ENCODE measurements around the gene PTS. TPM values are rescaled to one million over a fixed set of nuclear protein-coding genes. Genes with fewer than 3 reads are reported as not detected.
"Not testable (repeated sequence)": the region's sequence is repeated elsewhere in the genome, so short reads cannot be mapped to it uniquely, and the experiment has no call there.

Gene PTS
- 11.4 TPM for polyA plus RNA-seq

DNA sequence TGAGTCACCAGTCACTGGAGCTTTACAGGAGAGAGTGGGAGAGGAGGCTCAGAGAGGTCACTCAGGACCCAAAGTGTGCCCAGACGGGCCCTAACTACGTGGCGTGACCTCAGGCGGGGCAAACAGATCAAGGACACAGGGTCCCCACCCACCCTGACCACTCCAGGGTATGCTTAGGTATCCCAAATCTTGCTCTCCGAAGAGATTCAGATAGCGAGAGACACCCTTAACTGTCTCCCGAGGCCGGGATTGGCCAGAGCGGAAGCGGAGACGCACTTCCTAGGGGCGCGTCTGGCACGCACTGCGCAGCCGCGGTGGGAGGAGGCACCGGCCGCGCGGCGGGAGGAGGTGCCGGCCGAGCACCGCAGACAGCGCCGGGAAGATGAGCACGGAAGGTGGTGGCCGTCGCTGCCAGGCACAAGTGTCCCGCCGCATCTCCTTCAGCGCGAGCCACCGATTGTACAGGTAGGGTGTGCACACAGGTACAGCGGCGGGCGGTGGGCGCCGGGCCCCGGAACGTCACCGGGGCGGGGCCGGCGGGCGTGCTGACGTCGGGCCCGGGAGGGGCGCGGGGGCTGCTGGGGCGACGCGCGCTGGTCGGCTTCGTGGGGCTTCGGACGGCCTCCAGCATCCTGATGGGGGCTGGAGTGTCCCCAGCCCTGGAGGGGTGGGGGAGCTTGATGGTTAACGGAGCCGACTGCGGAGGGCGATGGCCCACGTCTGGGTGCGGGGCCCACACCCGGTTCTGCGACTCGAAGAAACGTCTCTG lies at the start of gene PTS:
Gene PTS (plus strand): TSS at position 367 of the 769 bp plus-strand sequence. CDS start 16 bp downstream, at position 383.
- peaks cover 12 to 16% (median 13%) of the 10 kb centered on the region in 3 donors for H3K4me1 Mint-ChIP-seq
- no peaks in the 10 kb centered on the region for H3K27me3 Mint-ChIP-seq
- H3K4me3 Mint-ChIP-seq, result peak within 1 kb of the TSS; percentile 93 to 99 (median 96)

DNA sequence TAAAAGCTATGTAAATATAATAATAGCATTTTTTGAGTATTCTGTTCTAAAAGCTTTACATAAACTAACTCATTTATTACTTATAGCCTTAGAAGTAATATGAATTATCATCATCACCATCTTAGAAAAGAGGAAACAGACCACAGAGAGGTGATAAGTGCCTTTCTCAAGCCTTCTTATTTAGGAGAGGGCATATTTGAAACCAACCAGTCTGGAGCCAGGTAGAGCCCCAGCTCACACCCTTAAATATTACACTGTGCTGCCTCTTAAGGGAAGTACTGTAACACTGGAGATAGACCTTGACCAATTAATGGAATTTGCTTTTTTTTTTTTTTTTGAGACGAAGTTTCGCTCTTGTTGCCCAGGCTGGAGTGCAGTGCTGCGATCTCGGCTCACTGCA lies 48.6 kb upstream of the PTS start:
- no peak overlapping the region for H3K27ac Mint-ChIP-seq
- H3K4me1 Mint-ChIP-seq, result peaks cover 21 to 25% (median 24%) of the 10 kb centered on the region in 3 donors
- no peak overlapping the region for H3K4me3 Mint-ChIP-seq
- H3K27me3 Mint-ChIP-seq, result peaks cover 6% of the 10 kb centered on the region
- no peaks in the 10 kb centered on the region for H3K9me3 Mint-ChIP-seq
- peaks cover 2% of the 10 kb centered on the region for H3K36me3 Mint-ChIP-seq

More for the DNA sequence above, at the start of gene PTS:
- H3K36me3 Mint-ChIP-seq, result peaks cover 4% of the 10 kb centered on the region
- H3K27ac Mint-ChIP-seq, result peak within 1 kb of the TSS; percentile 98 to 99 (median 99)
- no peaks in the 10 kb centered on the region for H3K9me3 Mint-ChIP-seq

DNA sequence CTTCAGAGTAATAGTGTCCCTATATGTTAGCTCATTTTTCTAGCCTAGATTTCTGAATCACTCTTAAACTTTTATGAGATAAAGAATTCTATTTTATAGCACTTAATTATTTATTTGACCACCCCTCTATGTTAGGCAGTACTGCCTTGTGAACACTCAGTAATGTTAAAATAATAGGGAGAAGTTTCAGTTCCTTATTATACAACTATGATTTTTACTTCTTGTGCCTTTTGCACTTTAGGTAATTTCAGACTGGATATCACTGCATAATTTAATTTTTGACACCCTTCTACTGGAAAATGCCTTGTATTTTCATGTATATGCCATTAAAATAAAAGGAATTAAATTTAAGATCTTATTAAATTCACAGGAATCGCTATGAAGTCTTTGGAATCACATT lies 47.8 kb upstream of the PTS start:
- Mint-ChIP-seq H3K36me3 (peaks cover 2% of the 10 kb centered on the region), H3K9me3 (no peaks in the 10 kb centered on the region), H3K27me3 (peaks cover 6% of the 10 kb centered on the region), H3K4me3 (peak overlapping the region in 1 of 4 donors; percentile 14), H3K4me1 (peaks cover 28 to 32% (median 30%) of the 10 kb centered on the region in 3 donors), H3K27ac (peak overlapping the region in 1 of 3 donors; percentile 6)

DNA sequence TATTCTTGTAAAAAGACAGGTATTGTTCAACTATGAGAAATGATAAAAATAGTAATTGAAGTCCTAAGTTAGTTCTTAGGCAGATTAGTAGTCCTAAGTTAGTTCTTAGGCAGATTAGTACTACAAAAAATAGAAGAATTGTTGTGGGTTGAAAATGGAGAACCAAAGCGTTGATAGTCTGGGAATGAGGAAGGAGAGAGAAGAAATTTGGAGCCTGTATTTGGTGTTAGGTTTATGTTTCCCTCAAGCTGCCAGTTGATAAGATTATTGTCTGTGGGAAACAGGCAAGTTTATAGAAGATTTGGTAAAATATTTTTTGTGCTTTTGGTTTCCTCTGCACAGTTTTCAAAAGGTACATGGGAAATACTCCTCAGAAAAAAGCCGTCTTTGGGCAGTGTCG lies 47.3 kb upstream of the PTS start:
- Mint-ChIP-seq H3K4me1 (peaks cover 28 to 32% (median 30%) of the 10 kb centered on the region in 3 donors), H3K9me3 (no peaks in the 10 kb centered on the region), H3K27ac (peak overlapping the region in 1 of 3 donors; percentile 6), H3K36me3 (peaks cover under 1% of the 10 kb centered on the region), H3K27me3 (peaks cover 6% of the 10 kb centered on the region), H3K4me3 (peak overlapping the region in 1 of 4 donors; percentile 14)

DNA sequence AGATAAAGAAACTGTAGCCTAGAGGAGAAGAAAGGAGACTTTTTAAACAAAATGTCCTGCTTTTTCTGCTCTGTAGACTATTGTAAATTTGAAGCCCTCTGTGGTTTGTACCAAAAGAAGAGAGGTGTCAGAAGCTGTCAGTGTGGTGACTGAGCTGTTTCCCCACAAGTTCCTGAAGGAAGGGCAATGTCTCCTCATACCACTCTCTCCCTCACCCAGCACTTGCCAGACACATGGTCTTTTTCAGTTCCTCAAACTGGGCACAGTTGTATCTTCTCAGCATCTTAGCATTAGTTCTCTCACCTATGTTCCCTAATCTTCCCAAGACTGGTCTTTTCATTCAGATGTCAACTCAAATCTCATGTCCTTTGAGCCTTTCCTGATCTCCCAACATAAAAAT lies 46.6 kb upstream of the PTS start:
- Mint-ChIP-seq H3K27me3 (peaks cover 6% of the 10 kb centered on the region), H3K4me3 (peak overlapping the region in 1 of 4 donors; percentile 53), H3K4me1 (peaks cover 28 to 30% (median 28%) of the 10 kb centered on the region in 3 donors), H3K27ac (no peak overlapping the region), H3K36me3 (no peaks in the 10 kb centered on the region), H3K9me3 (no peaks in the 10 kb centered on the region)

DNA sequence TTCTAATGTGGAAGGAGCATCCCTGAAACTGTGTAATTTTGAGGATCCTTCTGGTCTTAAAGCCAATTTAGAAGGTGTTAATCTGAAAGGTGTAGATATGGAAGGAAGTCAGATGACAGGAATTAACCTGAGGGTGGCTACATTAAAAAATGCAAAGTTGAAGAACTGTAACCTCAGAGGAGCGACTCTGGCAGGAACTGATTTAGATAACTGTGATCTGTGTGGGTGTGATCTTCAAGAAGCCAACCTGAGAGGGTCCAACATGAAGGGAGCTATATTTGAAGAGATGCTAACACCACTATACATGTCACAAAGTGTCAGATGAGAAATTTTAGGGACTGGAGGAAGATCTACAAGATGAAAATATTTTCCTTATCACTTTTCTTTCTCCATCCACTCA lies 43.4 kb upstream of the PTS start:
- Mint-ChIP-seq H3K27ac (no peak overlapping the region), H3K36me3 (peaks cover 1% of the 10 kb centered on the region), H3K27me3 (no peaks in the 10 kb centered on the region), H3K4me1 (peaks cover 19 to 22% (median 21%) of the 10 kb centered on the region in 3 donors), H3K4me3 (no peak overlapping the region), H3K9me3 (no peaks in the 10 kb centered on the region)

DNA sequence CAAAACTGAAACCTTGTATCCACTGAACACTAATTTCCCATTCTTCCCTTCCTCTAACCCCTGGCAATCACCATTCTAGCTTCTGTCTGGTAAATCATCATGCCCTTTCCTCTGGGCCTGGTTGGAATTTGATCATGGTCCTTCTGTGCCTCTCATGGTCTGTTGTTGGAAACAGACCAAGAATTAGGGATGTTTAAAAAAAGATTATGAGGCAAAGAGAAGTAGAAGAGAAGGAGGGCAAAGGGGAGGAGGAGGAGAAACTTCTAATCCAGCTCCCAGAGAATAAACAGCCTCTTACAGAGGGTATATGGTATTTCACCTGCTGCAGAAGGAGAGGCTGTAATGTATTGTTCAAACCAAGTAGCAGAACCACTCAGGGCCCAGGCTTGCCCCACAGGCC lies 40.3 kb upstream of the PTS start:
- Mint-ChIP-seq H3K27ac (no peak overlapping the region), H3K27me3 (no peaks in the 10 kb centered on the region), H3K9me3 (no peaks in the 10 kb centered on the region), H3K4me3 (no peak overlapping the region), H3K36me3 (peaks cover 1% of the 10 kb centered on the region), H3K4me1 (peaks cover 6 to 10% (median 9%) of the 10 kb centered on the region in 3 donors)

DNA sequence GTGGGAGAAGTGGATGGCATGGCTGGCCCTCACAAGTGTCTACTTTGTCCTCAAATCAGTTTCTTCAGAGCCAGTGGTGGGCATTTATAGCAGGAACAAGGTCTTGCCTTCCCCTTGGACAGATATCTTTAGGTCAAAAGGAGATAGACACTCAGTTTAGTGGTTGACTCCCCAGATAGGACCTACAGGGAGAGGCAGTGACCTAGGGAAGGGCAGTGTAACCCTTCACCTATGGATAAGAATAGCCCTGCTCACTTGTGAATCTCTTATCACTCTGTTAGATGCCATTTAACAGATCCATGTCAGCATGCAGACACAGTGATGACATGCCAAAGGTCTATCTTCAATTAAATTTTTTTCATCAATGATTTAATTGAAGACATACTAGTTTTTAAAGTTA lies 39.9 kb upstream of the PTS start:
- peaks cover 1% of the 10 kb centered on the region for H3K36me3 Mint-ChIP-seq
- H3K27ac Mint-ChIP-seq, result no peak overlapping the region
- H3K4me3 Mint-ChIP-seq, result no peak overlapping the region
- H3K4me1 Mint-ChIP-seq, result peaks cover 6 to 10% (median 9%) of the 10 kb centered on the region in 3 donors
- H3K27me3 Mint-ChIP-seq, result no peaks in the 10 kb centered on the region
- H3K9me3 Mint-ChIP-seq, result no peaks in the 10 kb centered on the region

DNA sequence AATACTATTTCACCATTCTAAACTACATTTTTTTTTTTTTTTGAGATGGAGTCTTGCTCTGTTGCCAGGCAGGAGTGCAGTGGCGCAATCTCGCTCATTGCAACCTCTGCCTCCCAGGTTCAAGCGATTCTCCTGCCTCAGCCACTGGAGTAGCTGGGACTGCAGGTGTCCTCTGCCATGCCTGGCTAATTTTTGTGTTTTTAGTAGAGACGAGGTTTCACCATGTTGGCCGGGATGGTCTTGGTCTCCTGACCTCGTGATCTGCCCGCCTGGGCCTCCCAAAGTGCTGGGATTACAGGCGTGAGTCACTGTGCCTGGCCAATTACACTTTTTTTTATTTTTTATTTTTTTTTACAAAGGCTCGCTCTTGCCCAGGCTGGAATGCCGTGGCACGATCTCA lies 31.1 kb upstream of the PTS start:
- not testable (repeated sequence) for H3K36me3 Mint-ChIP-seq, H3K27ac Mint-ChIP-seq, H3K4me3 Mint-ChIP-seq, H3K27me3 Mint-ChIP-seq, H3K4me1 Mint-ChIP-seq, H3K9me3 Mint-ChIP-seq

DNA sequence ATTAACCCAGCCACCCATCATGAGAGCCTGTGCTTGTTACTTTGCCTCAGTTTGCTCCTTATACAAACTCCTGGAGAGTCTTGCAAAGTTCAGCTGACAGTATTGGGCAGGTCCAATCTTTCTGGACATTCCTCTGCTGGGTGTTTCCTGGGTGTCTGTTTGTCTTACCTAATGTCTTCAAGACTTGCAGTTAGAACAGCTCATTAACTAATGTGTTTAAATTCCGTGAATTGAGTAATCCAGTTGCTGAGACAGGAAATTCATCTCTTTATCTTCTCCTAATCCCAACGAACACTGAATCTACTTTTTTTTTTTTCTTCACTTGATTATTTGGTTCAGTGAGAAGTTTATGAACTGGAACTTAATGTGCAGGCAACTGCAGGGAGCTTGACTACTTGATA lies 30.3 kb upstream of the PTS start:
- Mint-ChIP-seq H3K27me3 (peaks cover 6% of the 10 kb centered on the region), H3K9me3 (peaks cover 0 to 2% (median 0%) of the 10 kb centered on the region in 3 donors), H3K4me3 (no peak overlapping the region), H3K27ac (no peak overlapping the region), H3K36me3 (peaks cover 2% of the 10 kb centered on the region), H3K4me1 (peaks cover 2 to 4% (median 3%) of the 10 kb centered on the region in 3 donors)

DNA sequence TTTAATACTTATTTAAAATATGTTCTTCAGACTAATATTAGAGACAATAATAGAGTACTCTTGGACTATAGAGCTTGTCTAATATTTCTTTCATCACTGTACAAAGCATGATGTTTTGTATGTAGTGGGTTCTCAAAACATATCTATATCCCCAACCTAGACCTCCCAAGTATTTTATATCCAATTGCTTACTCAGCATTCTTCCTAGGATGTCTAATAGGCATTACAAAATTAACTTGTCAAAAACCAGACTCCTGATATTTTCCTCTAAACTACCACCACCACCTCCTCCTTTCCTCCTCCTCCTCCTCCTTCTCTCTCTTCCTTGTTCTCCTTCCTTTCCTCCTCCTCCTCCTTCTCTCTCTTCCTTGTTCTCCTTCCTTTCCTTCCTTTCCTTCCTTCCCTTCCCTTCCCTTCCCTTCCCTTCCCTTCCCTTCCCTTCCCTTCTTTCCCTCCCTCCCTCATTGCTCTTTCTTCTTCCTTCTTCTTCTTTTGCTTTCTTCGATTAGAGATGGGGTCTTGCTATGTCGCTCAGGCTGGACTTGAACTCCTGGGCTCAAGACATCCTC lies 29.6 kb upstream of the PTS start:
- no peak overlapping the region for H3K4me3 Mint-ChIP-seq
- peaks cover 6% of the 10 kb centered on the region for H3K27me3 Mint-ChIP-seq

DNA sequence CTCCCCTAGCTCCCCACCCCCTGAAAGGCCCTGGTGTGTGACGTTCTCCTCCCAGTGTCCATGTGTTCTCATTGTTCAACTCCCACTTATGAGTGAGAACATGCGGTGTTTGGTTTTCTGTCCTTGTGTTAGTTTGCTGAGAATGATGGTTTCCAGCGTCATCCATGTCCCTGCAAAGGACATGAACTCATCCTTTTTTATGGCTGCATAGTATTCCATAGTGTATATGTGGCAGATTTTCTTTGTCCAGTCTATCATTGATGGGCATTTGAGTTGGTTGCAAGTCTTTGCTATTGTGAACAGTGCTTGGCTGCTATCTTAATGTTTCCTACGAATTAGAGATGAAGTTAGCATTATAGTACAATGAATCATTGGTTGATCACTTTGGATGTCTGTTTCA lies 27.1 kb upstream of the PTS start:
- not testable (repeated sequence) for H3K36me3 Mint-ChIP-seq, H3K4me1 Mint-ChIP-seq, H3K9me3 Mint-ChIP-seq, H3K4me3 Mint-ChIP-seq, H3K27ac Mint-ChIP-seq, H3K27me3 Mint-ChIP-seq

More for the DNA sequence above, 29.6 kb upstream of the PTS start:
- Mint-ChIP-seq H3K4me1 (peaks cover 2 to 4% (median 3%) of the 10 kb centered on the region in 3 donors), H3K27ac (no peak overlapping the region), H3K36me3 (peaks cover 2% of the 10 kb centered on the region), H3K9me3 (peaks cover 0 to 2% (median 0%) of the 10 kb centered on the region in 3 donors)

DNA sequence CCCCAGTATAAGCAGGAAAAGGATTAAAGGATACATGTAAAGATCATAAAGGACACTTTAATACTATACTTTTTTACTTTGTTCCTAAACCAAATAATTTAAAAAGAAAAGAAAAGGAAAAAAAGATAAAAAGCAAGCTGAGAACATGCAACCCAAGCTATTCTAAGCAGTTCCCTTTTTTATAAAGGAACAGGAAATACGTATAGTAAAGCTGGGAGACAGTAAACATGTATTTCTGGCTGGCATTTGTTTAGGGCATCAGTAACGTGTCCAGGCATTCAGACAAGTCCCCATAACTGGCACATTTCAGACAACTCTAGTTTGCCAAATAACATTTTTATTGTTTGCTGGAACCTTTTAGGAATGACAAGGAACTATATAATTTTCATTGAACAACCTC lies 26.0 kb upstream of the PTS start:
- Mint-ChIP-seq H3K27me3 (peaks cover 8% of the 10 kb centered on the region), H3K36me3 (peaks cover 1% of the 10 kb centered on the region), H3K27ac (no peak overlapping the region), H3K4me3 (no peak overlapping the region), H3K9me3 (peaks cover 0 to 2% (median 0%) of the 10 kb centered on the region in 3 donors), H3K4me1 (peaks cover 2 to 4% (median 3%) of the 10 kb centered on the region in 3 donors)

DNA sequence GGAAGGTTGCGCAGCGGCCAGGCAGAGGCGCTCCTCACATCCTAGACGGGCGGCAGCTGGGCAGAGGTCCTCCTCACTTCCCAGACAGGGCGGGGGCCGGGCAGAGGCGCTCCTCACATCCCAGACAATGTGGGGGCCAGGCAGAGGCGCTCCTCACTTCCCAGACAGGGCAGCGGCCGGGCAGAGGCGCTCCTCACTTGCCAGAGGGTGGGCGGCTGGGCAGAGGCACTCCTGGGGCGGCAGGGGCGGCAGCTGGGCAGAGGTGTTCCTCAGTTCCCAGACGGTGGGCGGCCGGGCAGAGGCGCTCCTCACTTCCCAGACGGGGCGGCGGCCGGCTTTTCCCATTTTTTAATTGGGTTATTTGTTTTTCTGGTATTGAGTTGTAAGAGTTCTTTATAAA lies 20.2 kb upstream of the PTS start:
- no peak overlapping the region for H3K4me3 Mint-ChIP-seq
- peaks cover 0 to 1% (median 0%) of the 10 kb centered on the region in 3 donors for H3K9me3 Mint-ChIP-seq
- H3K4me1 Mint-ChIP-seq, result no peaks in the 10 kb centered on the region
- H3K36me3 Mint-ChIP-seq, result peaks cover 1% of the 10 kb centered on the region
- no peak overlapping the region for H3K27ac Mint-ChIP-seq
- peaks cover 5% of the 10 kb centered on the region for H3K27me3 Mint-ChIP-seq

DNA sequence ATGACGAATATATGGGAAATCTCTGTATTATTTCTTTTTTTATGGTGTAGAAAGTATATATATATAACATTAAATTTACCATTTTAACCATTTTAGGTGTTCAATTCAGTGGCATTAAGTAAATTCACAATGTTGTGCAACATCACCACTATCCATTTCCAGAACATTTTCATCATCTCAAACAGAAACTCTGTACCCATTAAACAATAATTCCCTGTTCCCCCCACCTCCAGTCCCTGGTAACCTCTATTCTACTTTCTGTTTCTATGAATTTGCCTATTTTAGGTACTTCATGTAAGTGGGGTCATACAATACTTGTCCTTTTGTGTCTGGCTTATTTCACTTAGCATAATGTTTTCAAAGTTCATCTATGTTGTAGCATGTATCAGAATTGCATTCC lies 15.3 kb upstream of the PTS start:
- Mint-ChIP-seq H3K4me3 (no peak overlapping the region), H3K36me3 (peaks cover 2% of the 10 kb centered on the region), H3K9me3 (peaks cover 0 to under 1% (median 0%) of the 10 kb centered on the region in 3 donors), H3K27me3 (peaks cover 3% of the 10 kb centered on the region), H3K27ac (no peak overlapping the region), H3K4me1 (peaks cover 0 to 6% (median 1%) of the 10 kb centered on the region in 3 donors)

DNA sequence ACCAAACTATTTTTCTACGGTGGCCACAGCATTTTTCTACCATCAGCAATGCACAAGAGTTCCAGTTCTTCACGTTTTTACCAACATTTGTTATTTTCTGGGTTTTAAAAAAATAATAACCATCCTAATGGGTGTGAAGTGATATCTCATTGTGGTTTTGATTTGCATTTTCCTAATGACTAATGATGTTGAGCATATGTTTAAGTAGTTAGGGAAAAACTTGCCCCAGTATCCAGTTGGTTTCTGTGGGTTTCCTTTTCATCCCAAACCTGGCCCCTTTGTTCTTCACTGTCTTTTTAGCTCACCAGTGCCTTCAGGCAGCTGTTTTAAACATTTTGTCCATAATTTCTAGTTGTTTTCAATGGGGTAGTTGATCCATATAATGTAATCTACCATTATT lies 14.7 kb upstream of the PTS start:
- Mint-ChIP-seq H3K4me3 (no peak overlapping the region), H3K36me3 (peaks cover 2% of the 10 kb centered on the region), H3K27me3 (peaks cover 3% of the 10 kb centered on the region), H3K27ac (no peak overlapping the region), H3K4me1 (peaks cover 0 to 6% (median 1%) of the 10 kb centered on the region in 3 donors), H3K9me3 (no peaks in the 10 kb centered on the region)

All from IgD-negative memory B cell (primary cell).